Left ventricle myocardium inferior (tissue), 1 donor: ENCODE results near the gene CPSF4. TPM values are rescaled to one million over a fixed set of nuclear protein-coding genes. Genes with fewer than 3 reads are reported as not detected.

Experiments
- DNase-seq: peaks from one replicate; pipeline ENCODE4 v3.0.0-alpha.2; 2020
- H3K27ac ChIP-seq: fragments of 200-600 bp; replicated peaks from 2 replicates; pipeline ENCODE4 v1.8.0; 2021
- H3K27me3 ChIP-seq: fragments of 200-600 bp; 2 replicates; pipeline ENCODE4 v1.8.0; 2021; ENCODE audit warnings: low read depth
- H3K36me3 ChIP-seq: fragments of 200-600 bp; 2 replicates; pipeline ENCODE4 v1.8.0; 2021
- H3K4me1 ChIP-seq: fragments of 200-600 bp; 2 replicates; pipeline ENCODE4 v1.8.0; 2021
- H3K4me3 ChIP-seq: fragments of 200-600 bp; 2 replicates; pipeline ENCODE4 v1.8.0; 2021; ENCODE audit warnings: mild to moderate bottlenecking, moderate library complexity
- H3K9me3 ChIP-seq: fragments of 200-600 bp; replicated peaks from 2 replicates; pipeline ENCODE4 v1.8.0; 2021
- CTCF ChIP-seq: fragments of 200-600 bp; IDR thresholded peaks from 2 replicates; pipeline ENCODE4 v1.8.0; 2021; ENCODE audit warnings: antibody characterized with exemption, mild to moderate bottlenecking, borderline replicate concordance
- intact Hi-C: fragments of 100-400 bp; cut with micrococcal nuclease; formaldehyde crosslinking; loops from one replicate; pipeline ENCODE4 v1.11.0; 2022
- total RNA-seq: library from RNA; stranded (reverse); fragmentation: NEBNext Ultra II Directional; extraction: Animal tissue kit (Norgen Biotek cat#: 25700); gene quantifications from one replicate; pipeline ENCODE4 v1.2.1, GENCODE V29; 2021
- donor health status: DM: no; HTN: yes; CAD: no; lungs with severe emphysema.

Gene CPSF4
- total RNA-seq, 1 donor from 2014 or later = 17.9 TPM

GRCh38 chr7:99446096-99446495 lies 7.4 kb downstream of the CPSF4 start:
- H3K36me3 ChIP-seq = peaks cover 80% of the 10 kb centered on the region

GRCh38 chr7:99447943-99448342 lies 9.2 kb downstream of the CPSF4 start:
- intact Hi-C loops = no loop called here

More at GRCh38 chr7:99446096-99446495, 7.4 kb downstream of the CPSF4 start:
- H3K4me1 ChIP-seq = peaks cover 8% of the 10 kb centered on the region
- H3K9me3 ChIP-seq = no peaks in the 10 kb centered on the region
- intact Hi-C loops = no loop called here
- no peak overlapping the region for H3K27ac ChIP-seq
- no peak for DNase-seq
- no peak overlapping the region for H3K4me3 ChIP-seq
- no peak for TF ChIP-seq CTCF
- no peaks in the 10 kb centered on the region for H3K27me3 ChIP-seq

GRCh38 chr7:99448855-99449254 lies 10.1 kb downstream of the CPSF4 start:
- H3K36me3 ChIP-seq = peaks cover 88% of the 10 kb centered on the region
- no peak overlapping the region for H3K27ac ChIP-seq
- peaks cover 24% of the 10 kb centered on the region for H3K4me1 ChIP-seq
- intact Hi-C loops = no loop called here
- H3K9me3 ChIP-seq = no peaks in the 10 kb centered on the region
- no peak overlapping the region for H3K4me3 ChIP-seq
- no peak for DNase-seq
- no peak for TF ChIP-seq CTCF
- H3K27me3 ChIP-seq = no peaks in the 10 kb centered on the region

More at GRCh38 chr7:99447943-99448342, 9.2 kb downstream of the CPSF4 start:
- DNase-seq = no peak
- Histone ChIP-seq H3K27me3 (no peaks in the 10 kb centered on the region), H3K9me3 (no peaks in the 10 kb centered on the region), H3K4me1 (peaks cover 24% of the 10 kb centered on the region), H3K36me3 (peaks cover 91% of the 10 kb centered on the region), H3K27ac (no peak overlapping the region), H3K4me3 (no peak overlapping the region)
- no peak for TF ChIP-seq CTCF

- peaks cover 87% of the 10 kb centered on the region for H3K36me3 ChIP-seq
- no peak for DNase-seq
- intact Hi-C loops = no loop called here
- H3K4me1 ChIP-seq = peaks cover 24% of the 10 kb centered on the region
- H3K27ac ChIP-seq = no peak overlapping the region
- no peak overlapping the region for H3K4me3 ChIP-seq
- no peak for TF ChIP-seq CTCF
- no peaks in the 10 kb centered on the region for H3K27me3 ChIP-seq
- H3K9me3 ChIP-seq = no peaks in the 10 kb centered on the region
These were observed 10.6 kb downstream of the CPSF4 start for GRCh38 chr7:99449326-99449725.

- Histone ChIP-seq H3K27me3 (no peaks in the 10 kb centered on the region), H3K27ac (peak overlapping the region; percentile 60), H3K4me3 (no peak overlapping the region), H3K36me3 (peaks cover 91% of the 10 kb centered on the region), H3K4me1 (peaks cover 24% of the 10 kb centered on the region), H3K9me3 (no peaks in the 10 kb centered on the region)
- intact Hi-C loops = no loop called here
- peak; percentile 38 for DNase-seq
- no peak for TF ChIP-seq CTCF
These were observed 13.2 kb downstream of the CPSF4 start for GRCh38 chr7:99451936-99452335.

- no peak for TF ChIP-seq CTCF
- H3K4me3 ChIP-seq = no peak overlapping the region
- peaks cover 95% of the 10 kb centered on the region for H3K36me3 ChIP-seq
- peaks cover 24% of the 10 kb centered on the region for H3K4me1 ChIP-seq
- intact Hi-C loops = no loop called here
- peak overlapping the region; percentile 60 for H3K27ac ChIP-seq
- H3K9me3 ChIP-seq = no peaks in the 10 kb centered on the region
- DNase-seq = no peak
- no peaks in the 10 kb centered on the region for H3K27me3 ChIP-seq
These were observed 13.8 kb downstream of the CPSF4 start for GRCh38 chr7:99452541-99452940.
